Measurements from ENCODE around the gene PTH1R.

The PTH1R gene

GRCh38 chr3:46864061-46864881 lies 13.2 kb upstream of the PTH1R start:
- DNase-seq (ENCODE audit: low read depth in 2 of 2): no peak

GRCh38 chr3:46865031-46865507 lies 12.5 kb upstream of the PTH1R start:
- no peak for DNase-seq (ENCODE audit: low read depth in 2 of 2)

GRCh38 chr3:46865546-46865945 lies 12.0 kb upstream of the PTH1R start:
- DNase-seq (ENCODE audit: low read depth in 2 of 2): no peak

GRCh38 chr3:46866032-46866595 lies 11.4 kb upstream of the PTH1R start:
- DNase-seq (ENCODE audit: low read depth in 2 of 2): no peak

GRCh38 chr3:46866720-46867549 lies 10.6 kb upstream of the PTH1R start:
- peak; percentile 69 to 73 for DNase-seq (ENCODE audit: low read depth in 2 of 2)

GRCh38 chr3:46867550-46867898 lies 10.0 kb upstream of the PTH1R start:
- DNase-seq (ENCODE audit: low read depth in 2 of 2): no peak

GRCh38 chr3:46868287-46868686 lies 9.2 kb upstream of the PTH1R start:
- no peak for DNase-seq (ENCODE audit: low read depth in 2 of 2)

- no peak for DNase-seq (ENCODE audit: low read depth in 2 of 2)
These were observed 8.6 kb upstream of the PTH1R start for GRCh38 chr3:46868948-46869347.

GRCh38 chr3:46869440-46869839 lies 8.1 kb upstream of the PTH1R start:
- no peak for DNase-seq (ENCODE audit: low read depth in 2 of 2)

GRCh38 chr3:46870651-46871050 lies 6.9 kb upstream of the PTH1R start:
- DNase-seq (ENCODE audit: low read depth in 2 of 2): no peak

- DNase-seq (ENCODE audit: low read depth in 2 of 2): no peak
These were observed 6.3 kb upstream of the PTH1R start for GRCh38 chr3:46871222-46871621.

- DNase-seq (ENCODE audit: low read depth in 2 of 2): no peak
These were observed 4.0 kb upstream of the PTH1R start for GRCh38 chr3:46873521-46873920.

- DNase-seq (ENCODE audit: low read depth in 2 of 2): no peak
These were observed 3.1 kb upstream of the PTH1R start for GRCh38 chr3:46874430-46874829.

- no peak for DNase-seq (ENCODE audit: low read depth in 2 of 2)
These were observed 2.0 kb upstream of the PTH1R start for GRCh38 chr3:46875560-46875959.

- no peak for DNase-seq (ENCODE audit: low read depth in 2 of 2)
These were observed 914 bp upstream of the PTH1R start for GRCh38 chr3:46876313-46877300.

- DNase-seq (ENCODE audit: low read depth in 2 of 2): no peak
These were observed 1.4 kb downstream of the PTH1R start for GRCh38 chr3:46878781-46879436.

GRCh38 chr3:46880884-46881595 lies 3.5 kb downstream of the PTH1R start:
- no peak for DNase-seq (ENCODE audit: low read depth in 2 of 2)

- no peak for DNase-seq (ENCODE audit: low read depth in 2 of 2)
These were observed 4.3 kb downstream of the PTH1R start for GRCh38 chr3:46881596-46882376.

- DNase-seq (ENCODE audit: low read depth in 2 of 2): no peak
These were observed 5.0 kb downstream of the PTH1R start for GRCh38 chr3:46882377-46883053.
